Measurements from ENCODE around the gene DYRK3.
A peak's percentile ranks its signal among the peaks of the same experiment; 100 is the strongest.

The DYRK3 gene

DNA sequence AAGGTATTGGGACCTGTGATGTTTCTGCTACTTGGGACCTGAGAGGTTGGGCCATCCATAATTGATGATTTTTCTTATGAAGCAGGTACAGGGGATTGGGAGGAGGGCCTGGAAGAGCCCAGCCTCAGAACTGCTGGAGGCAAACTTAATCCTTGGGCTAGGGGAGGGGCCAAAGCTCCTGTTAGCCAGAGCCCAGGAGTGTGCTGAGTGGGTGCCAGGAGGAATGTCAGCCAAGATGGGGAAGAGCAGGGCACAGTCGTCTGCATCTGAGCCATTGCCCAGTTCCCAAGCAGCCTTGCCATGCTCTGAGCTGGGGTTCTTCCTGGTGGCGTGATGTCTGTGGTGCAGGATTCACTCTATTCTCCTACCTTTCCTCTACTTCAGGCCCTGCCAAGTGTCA, 55.2 kb downstream of the DYRK3 start:
- 0 out of 2 replicates have a peak overlapping the region, but pooled peaks have one; percentile 7 for H3K27ac ChIP-seq
- POLR2A ChIA-PET (ENCODE audit: low non-redundant PET): no interaction called here
- TF ChIP-seq CTCF (conservative IDR thresholded peaks at IDR 0.05; ENCODE audit: low read depth): no peak
- CTCF ChIA-PET: interaction anchor here (0.5 to 2.7 kb wide), 7 partner anchors 15 to 222 kb away, joined by 3 to 15 read pairs (median 4); no protein-coding TSS in a partner anchor
- DNase-seq (ENCODE audit: low spot score): no peak

- ChIA-PET CTCF (interaction anchor here (0.6 to 2.7 kb wide), 3 partner anchors 27 to 123 kb away, joined by 4 to 15 read pairs (median 4); partner anchors contain the start of gene EIF2D), POLR2A (ENCODE audit: low non-redundant PET) (interaction anchor here (0.5 kb wide), 1 partner anchor 18 kb away, joined by 4 read pairs; no protein-coding TSS in a partner anchor)
- no peak for DNase-seq (ENCODE audit: low spot score)
- no peak for TF ChIP-seq CTCF (conservative IDR thresholded peaks at IDR 0.05; ENCODE audit: low read depth)
- no peak overlapping the region for H3K27ac ChIP-seq
Observed at GRCh38 chr1:206691604-206692003, 56.3 kb downstream of the DYRK3 start.

GRCh38 chr1:206693029-206693428, 57.7 kb downstream of the DYRK3 start:
- ChIA-PET CTCF (interaction anchor here (0.5 to 0.9 kb wide), 5 partner anchors 20 to 214 kb away, joined by 3 to 5 read pairs (median 3); no protein-coding TSS in a partner anchor), POLR2A (ENCODE audit: low non-redundant PET) (no interaction called here)
- H3K27ac ChIP-seq: peak overlapping the region; percentile 13; the same call in 1 of the 2 replicates
- TF ChIP-seq CTCF (conservative IDR thresholded peaks at IDR 0.05; ENCODE audit: low read depth): no peak
- no peak for DNase-seq (ENCODE audit: low spot score)

DNA sequence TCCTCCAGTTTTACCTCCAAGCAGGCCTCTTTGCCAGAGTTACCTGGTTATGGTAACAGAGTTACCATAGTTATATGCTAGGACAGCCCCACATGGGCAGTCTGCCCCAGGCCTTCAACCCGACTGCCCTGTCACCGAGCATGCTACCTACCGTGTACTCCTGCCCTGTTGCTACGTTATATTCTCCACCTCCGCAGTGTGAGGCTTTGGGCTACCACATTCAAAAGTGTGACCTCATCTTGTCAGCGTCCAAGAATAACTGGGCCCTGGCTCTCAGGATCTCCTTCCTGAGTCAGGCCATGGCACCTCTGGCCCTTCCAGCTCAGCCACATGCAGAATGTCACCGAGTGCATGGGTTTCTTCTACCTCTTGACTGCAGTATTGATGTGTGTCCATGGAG, 58.3 kb downstream of the DYRK3 start:
- ChIA-PET CTCF (interaction anchor here (0.7 kb wide), 2 partner anchors 29 to 125 kb away, joined by 3 to 5 read pairs; no protein-coding TSS in a partner anchor), POLR2A (ENCODE audit: low non-redundant PET) (no interaction called here)
- TF ChIP-seq CTCF (conservative IDR thresholded peaks at IDR 0.05; ENCODE audit: low read depth): no peak
- no peak for DNase-seq (ENCODE audit: low spot score)
- H3K27ac ChIP-seq: no peak overlapping the region

GRCh38 chr1:206694171-206695124, 59.1 kb downstream of the DYRK3 start:
- no peak overlapping the region for H3K27ac ChIP-seq
- DNase-seq (ENCODE audit: low spot score): no peak
- ChIA-PET CTCF (interaction anchor here (0.7 kb wide), 1 partner anchor 218 kb away, joined by 5 read pairs; no protein-coding TSS in a partner anchor), POLR2A (ENCODE audit: low non-redundant PET) (interaction anchor here (0.6 kb wide), 1 partner anchor 74 kb away, joined by 3 read pairs; no protein-coding TSS in a partner anchor)
- no peak for TF ChIP-seq CTCF (conservative IDR thresholded peaks at IDR 0.05; ENCODE audit: low read depth)

- ChIA-PET POLR2A (ENCODE audit: low non-redundant PET) (no interaction called here), CTCF (interaction anchor here (1.3 kb wide), 1 partner anchor 9 kb away, joined by 5 read pairs; no protein-coding TSS in a partner anchor)
- no peak overlapping the region for H3K27ac ChIP-seq
- no peak for DNase-seq (ENCODE audit: low spot score)
- no peak for TF ChIP-seq CTCF (conservative IDR thresholded peaks at IDR 0.05; ENCODE audit: low read depth)
Observed at GRCh38 chr1:206695733-206696132, 60.4 kb downstream of the DYRK3 start.

All from RWPE1 (cell line).